Measurements from ENCODE around the gene CDS2. TPM values are rescaled to one million over a fixed set of nuclear protein-coding genes. Genes with fewer than 3 reads are reported as not detected.

The CDS2 gene
- total and polyA plus RNA-seq, 2 of the 13 experiments (the other 11 are each of a cell fraction or from before 2014, with no cell fraction given) = 81.3 to 153 TPM

GRCh38 chr20:5126512-5127203 lies at the start of gene CDS2 (continued):
- TF ChIP-seq, protein P1, sequence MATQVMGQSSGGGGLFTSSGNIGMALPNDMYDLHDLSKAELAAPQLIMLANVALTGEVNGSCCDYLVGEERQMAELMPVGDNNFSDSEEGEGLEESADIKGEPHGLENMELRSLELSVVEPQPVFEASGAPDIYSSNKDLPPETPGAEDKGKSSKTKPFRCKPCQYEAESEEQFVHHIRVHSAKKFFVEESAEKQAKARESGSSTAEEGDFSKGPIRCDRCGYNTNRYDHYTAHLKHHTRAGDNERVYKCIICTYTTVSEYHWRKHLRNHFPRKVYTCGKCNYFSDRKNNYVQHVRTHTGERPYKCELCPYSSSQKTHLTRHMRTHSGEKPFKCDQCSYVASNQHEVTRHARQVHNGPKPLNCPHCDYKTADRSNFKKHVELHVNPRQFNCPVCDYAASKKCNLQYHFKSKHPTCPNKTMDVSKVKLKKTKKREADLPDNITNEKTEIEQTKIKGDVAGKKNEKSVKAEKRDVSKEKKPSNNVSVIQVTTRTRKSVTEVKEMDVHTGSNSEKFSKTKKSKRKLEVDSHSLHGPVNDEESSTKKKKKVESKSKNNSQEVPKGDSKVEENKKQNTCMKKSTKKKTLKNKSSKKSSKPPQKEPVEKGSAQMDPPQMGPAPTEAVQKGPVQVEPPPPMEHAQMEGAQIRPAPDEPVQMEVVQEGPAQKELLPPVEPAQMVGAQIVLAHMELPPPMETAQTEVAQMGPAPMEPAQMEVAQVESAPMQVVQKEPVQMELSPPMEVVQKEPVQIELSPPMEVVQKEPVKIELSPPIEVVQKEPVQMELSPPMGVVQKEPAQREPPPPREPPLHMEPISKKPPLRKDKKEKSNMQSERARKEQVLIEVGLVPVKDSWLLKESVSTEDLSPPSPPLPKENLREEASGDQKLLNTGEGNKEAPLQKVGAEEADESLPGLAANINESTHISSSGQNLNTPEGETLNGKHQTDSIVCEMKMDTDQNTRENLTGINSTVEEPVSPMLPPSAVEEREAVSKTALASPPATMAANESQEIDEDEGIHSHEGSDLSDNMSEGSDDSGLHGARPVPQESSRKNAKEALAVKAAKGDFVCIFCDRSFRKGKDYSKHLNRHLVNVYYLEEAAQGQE (IDR thresholded peaks at IDR 0.05; ENCODE audit: borderline replicate concordance in 1 of 2, low read depth in 1 of 2, low read length in 2 of 2) = peak in 1 of 2 experiments; percentile 47; a peak in 1 of 4 replicates
- no peak; the same call in 1 of the 2 replicates for TF ChIP-seq ZSCAN30 (CRISPR knock-in tag; IDR thresholded peaks at IDR 0.05)
- TF ChIP-seq, protein P2, sequence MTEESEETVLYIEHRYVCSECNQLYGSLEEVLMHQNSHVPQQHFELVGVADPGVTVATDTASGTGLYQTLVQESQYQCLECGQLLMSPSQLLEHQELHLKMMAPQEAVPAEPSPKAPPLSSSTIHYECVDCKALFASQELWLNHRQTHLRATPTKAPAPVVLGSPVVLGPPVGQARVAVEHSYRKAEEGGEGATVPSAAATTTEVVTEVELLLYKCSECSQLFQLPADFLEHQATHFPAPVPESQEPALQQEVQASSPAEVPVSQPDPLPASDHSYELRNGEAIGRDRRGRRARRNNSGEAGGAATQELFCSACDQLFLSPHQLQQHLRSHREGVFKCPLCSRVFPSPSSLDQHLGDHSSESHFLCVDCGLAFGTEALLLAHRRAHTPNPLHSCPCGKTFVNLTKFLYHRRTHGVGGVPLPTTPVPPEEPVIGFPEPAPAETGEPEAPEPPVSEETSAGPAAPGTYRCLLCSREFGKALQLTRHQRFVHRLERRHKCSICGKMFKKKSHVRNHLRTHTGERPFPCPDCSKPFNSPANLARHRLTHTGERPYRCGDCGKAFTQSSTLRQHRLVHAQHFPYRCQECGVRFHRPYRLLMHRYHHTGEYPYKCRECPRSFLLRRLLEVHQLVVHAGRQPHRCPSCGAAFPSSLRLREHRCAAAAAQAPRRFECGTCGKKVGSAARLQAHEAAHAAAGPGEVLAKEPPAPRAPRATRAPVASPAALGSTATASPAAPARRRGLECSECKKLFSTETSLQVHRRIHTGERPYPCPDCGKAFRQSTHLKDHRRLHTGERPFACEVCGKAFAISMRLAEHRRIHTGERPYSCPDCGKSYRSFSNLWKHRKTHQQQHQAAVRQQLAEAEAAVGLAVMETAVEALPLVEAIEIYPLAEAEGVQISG (CRISPR knock-in tag; IDR thresholded peaks at IDR 0.05) = peak; percentile 87
- TF ChIP-seq STAT6 (CRISPR knock-in tag; IDR thresholded peaks at IDR 0.05; ENCODE audit: borderline replicate concordance) = peak; percentile 92; the same call in 1 of the 2 replicates
- TF ChIP-seq ZNF407 (CRISPR knock-in tag; IDR thresholded peaks at IDR 0.05; ENCODE audit: not compliant biosample characterization) = no peak
- peak; percentile 89 for TF ChIP-seq FOXC1 (CRISPR knock-in tag; IDR thresholded peaks at IDR 0.05; ENCODE audit: borderline replicate concordance)
- TF ChIP-seq ZNF7 (CRISPR knock-in tag; IDR thresholded peaks at IDR 0.05) = peak; percentile 14; the same call in 1 of the 2 replicates
- peak; percentile 95 for TF ChIP-seq ZNF766 (CRISPR knock-in tag; IDR thresholded peaks at IDR 0.05; ENCODE audit: borderline replicate concordance)
- TF ChIP-seq MED13 (CRISPR knock-in tag; IDR thresholded peaks at IDR 0.05) = no peak
- TF ChIP-seq DNMT3B (CRISPR knock-in tag; conservative IDR thresholded peaks at IDR 0.05) = 0 out of 2 replicates have a peak, but pooled peaks have one; percentile 89

Measured in HepG2 (cell line).